ENCODE measurements around the gene CNPY4. TPM values are rescaled to one million over a fixed set of nuclear protein-coding genes. Genes with fewer than 3 reads are reported as not detected.
A peak's percentile ranks its signal among the peaks of the same experiment; 100 is the strongest.

CNPY4 gene
- total RNA-seq, 1 experiment from 2014 or later = 10.4 TPM

GRCh38 chr7:100153708-100154535 lies 34.5 kb downstream of the CNPY4 start:
- no peak overlapping the region for H3K27ac ChIP-seq (ENCODE audit: insufficient read length, low read depth, low read length)

More at GRCh38 chr7:100153708-100154535, 34.5 kb downstream of the CNPY4 start:
- Histone ChIP-seq H2BK15ac (ENCODE audit: low read depth, low read length) (no peak overlapping the region), H4K91ac (ENCODE audit: insufficient read length, low read depth, low read length) (no peak overlapping the region), H3K9me3 (ENCODE audit: control insufficient read depth, low read depth, low read length) (no peaks in the 10 kb centered on the region), H3K9ac (ENCODE audit: extremely low read depth, insufficient read length, low read length) (no peak overlapping the region), H2BK12ac (ENCODE audit: insufficient read length, low read depth, low read length) (no peak overlapping the region), H4K8ac (replicated peaks; ENCODE audit: insufficient read length, low read depth, low read length) (no peak overlapping the region), H4K20me1 (ENCODE audit: control insufficient read depth, insufficient read depth, insufficient read length) (no peaks in the 10 kb centered on the region), H2AK5ac (ENCODE audit: insufficient read length, low read length) (no peak overlapping the region), H3K27me3 (ENCODE audit: insufficient read depth, low read length) (no peaks in the 10 kb centered on the region), H3K23me2 (ENCODE audit: insufficient read length, low read depth, low read length, poor library complexity, severe bottlenecking) (peaks cover 14% of the 10 kb centered on the region), H3K4ac (ENCODE audit: low read depth, low read length) (no peak overlapping the region), H3K23ac (ENCODE audit: insufficient read length, low read depth, low read length) (no peak overlapping the region), H2BK120ac (ENCODE audit: low read depth, low read length, poor library complexity, severe bottlenecking) (no peak overlapping the region), H3K4me2 (ENCODE audit: insufficient read depth, insufficient read length, low read length) (no peak overlapping the region), H4K5ac (ENCODE audit: insufficient read length, low read depth, low read length) (no peak overlapping the region), H2BK20ac (ENCODE audit: low read depth, low read length, poor library complexity, severe bottlenecking) (no peak overlapping the region), H3K14ac (ENCODE audit: insufficient read depth, low read length) (no peak overlapping the region), H2AFZ (ENCODE audit: low read length) (no peak overlapping the region), H3K4me1 (ENCODE audit: insufficient read depth, low read length) (no peaks in the 10 kb centered on the region; the same call in 1 of the 2 replicates), H3T11ph (ENCODE audit: low read length) (no peak overlapping the region), H3K79me1 (ENCODE audit: insufficient read depth, low read depth, low read length, poor library complexity, severe bottlenecking) (peaks cover 2% of the 10 kb centered on the region), H2BK5ac (ENCODE audit: insufficient read length, low read length) (no peak overlapping the region), H3K79me2 (ENCODE audit: insufficient read depth, low read length) (no peaks in the 10 kb centered on the region), H3K56ac (ENCODE audit: insufficient read length, low read depth, low read length) (no peak overlapping the region), H3K18ac (ENCODE audit: insufficient read length, low read depth, low read length) (no peak overlapping the region)
- no peak overlapping the region; a peak in 1 of 5 replicates for H3K4me3 Mint-ChIP-seq
- peaks cover 26 to 66% (median 63%) of the 10 kb centered on the region in 3 experiments for H3K36me3 Mint-ChIP-seq (ENCODE audit: insufficient read depth in 1 of 3, low read depth in 3 of 3)
- no CpG with 5 or more reads among the region's 16 CpGs for WGBS (ENCODE audit: extremely low coverage, insufficient read length, low lambda C conversion rate)
- no peaks in the 10 kb centered on the region for H3K9me3 Mint-ChIP-seq
- DNase-seq = no peak
- no peaks in the 10 kb centered on the region; the same call in 1 of the 2 replicates for H3K27me3 Mint-ChIP-seq (ENCODE audit: low read depth)
- H3K27ac Mint-ChIP-seq = peak overlapping the region in 2 of 3 experiments; percentile 76 to 85; a peak in 4 of 7 replicates
- TF ChIP-seq CTCF (conservative IDR thresholded peaks at IDR 0.05) = no peak
- H3K4me1 Mint-ChIP-seq = peaks cover 23 to 33% of the 10 kb centered on the region in 2 experiments

All from H9 (cell line).